ENCODE measurements around the gene PPP2R5A.

PPP2R5A gene

GRCh38 chr1:212256369-212256768 is 28.8 kb upstream of the PPP2R5A start:
- H3K4me1 Mint-ChIP-seq (ENCODE audit: low read depth), result peaks cover 61% of the 10 kb centered on the region
- no peaks in the 10 kb centered on the region for H3K27me3 Mint-ChIP-seq
- no peaks in the 10 kb centered on the region for H3K36me3 Mint-ChIP-seq (ENCODE audit: low read depth)
- intact Hi-C loops (cut with micrococcal nuclease), result no loop called here
- no peaks in the 10 kb centered on the region for H3K9me3 Mint-ChIP-seq
- peak overlapping the region; percentile 63 for H3K27ac Mint-ChIP-seq
- H3K4me3 Mint-ChIP-seq, result no peak overlapping the region

- intact Hi-C loops (cut with micrococcal nuclease), result no loop called here
- Mint-ChIP-seq H3K27ac (peak overlapping the region; percentile 63), H3K4me1 (ENCODE audit: low read depth) (peaks cover 65% of the 10 kb centered on the region), H3K4me3 (no peak overlapping the region), H3K9me3 (no peaks in the 10 kb centered on the region), H3K36me3 (ENCODE audit: low read depth) (no peaks in the 10 kb centered on the region), H3K27me3 (no peaks in the 10 kb centered on the region)
Observed at GRCh38 chr1:212257157-212257556, 28.1 kb upstream of the PPP2R5A start.

- H3K27me3 Mint-ChIP-seq, result no peaks in the 10 kb centered on the region
- H3K4me3 Mint-ChIP-seq, result no peak overlapping the region
- H3K4me1 Mint-ChIP-seq (ENCODE audit: low read depth), result peaks cover 58% of the 10 kb centered on the region
- H3K27ac Mint-ChIP-seq, result no peak overlapping the region
- H3K36me3 Mint-ChIP-seq (ENCODE audit: low read depth), result no peaks in the 10 kb centered on the region
- intact Hi-C loops (cut with micrococcal nuclease), result no loop called here
- H3K9me3 Mint-ChIP-seq, result no peaks in the 10 kb centered on the region
Observed at GRCh38 chr1:212259693-212260480, 25.3 kb upstream of the PPP2R5A start.

GRCh38 chr1:212260557-212261355 is 24.5 kb upstream of the PPP2R5A start:
- no peaks in the 10 kb centered on the region for H3K27me3 Mint-ChIP-seq
- no peak overlapping the region for H3K27ac Mint-ChIP-seq
- intact Hi-C loops (cut with micrococcal nuclease), result no loop called here
- H3K4me1 Mint-ChIP-seq (ENCODE audit: low read depth), result peaks cover 49% of the 10 kb centered on the region
- H3K4me3 Mint-ChIP-seq, result no peak overlapping the region
- no peaks in the 10 kb centered on the region for H3K36me3 Mint-ChIP-seq (ENCODE audit: low read depth)
- no peaks in the 10 kb centered on the region for H3K9me3 Mint-ChIP-seq

- no peaks in the 10 kb centered on the region for H3K9me3 Mint-ChIP-seq
- H3K4me1 Mint-ChIP-seq (ENCODE audit: low read depth), result peaks cover 42% of the 10 kb centered on the region
- no peaks in the 10 kb centered on the region for H3K36me3 Mint-ChIP-seq (ENCODE audit: low read depth)
- no peak overlapping the region for H3K4me3 Mint-ChIP-seq
- no peak overlapping the region for H3K27ac Mint-ChIP-seq
- intact Hi-C loops (cut with micrococcal nuclease), result no loop called here
- no peaks in the 10 kb centered on the region for H3K27me3 Mint-ChIP-seq
Observed at GRCh38 chr1:212261361-212261929, 23.8 kb upstream of the PPP2R5A start.

- H3K9me3 Mint-ChIP-seq, result no peaks in the 10 kb centered on the region
- H3K27ac Mint-ChIP-seq, result no peak overlapping the region
- intact Hi-C loops (cut with micrococcal nuclease), result no loop called here
- H3K4me3 Mint-ChIP-seq, result no peak overlapping the region
- no peaks in the 10 kb centered on the region for H3K27me3 Mint-ChIP-seq
- H3K4me1 Mint-ChIP-seq (ENCODE audit: low read depth), result peaks cover 9% of the 10 kb centered on the region
- no peaks in the 10 kb centered on the region for H3K36me3 Mint-ChIP-seq (ENCODE audit: low read depth)
Observed at GRCh38 chr1:212267017-212267416, 18.2 kb upstream of the PPP2R5A start.

GRCh38 chr1:212267460-212267859 is 17.8 kb upstream of the PPP2R5A start:
- no peak overlapping the region for H3K4me3 Mint-ChIP-seq
- no peaks in the 10 kb centered on the region for H3K27me3 Mint-ChIP-seq

GRCh38 chr1:212269306-212269705 is 15.9 kb upstream of the PPP2R5A start:
- no peaks in the 10 kb centered on the region for H3K9me3 Mint-ChIP-seq
- H3K27me3 Mint-ChIP-seq, result no peaks in the 10 kb centered on the region
- intact Hi-C loops (cut with micrococcal nuclease), result no loop called here
- H3K4me3 Mint-ChIP-seq, result no peak overlapping the region
- no peaks in the 10 kb centered on the region for H3K36me3 Mint-ChIP-seq (ENCODE audit: low read depth)
- H3K27ac Mint-ChIP-seq, result no peak overlapping the region
- H3K4me1 Mint-ChIP-seq (ENCODE audit: low read depth), result peaks cover 8% of the 10 kb centered on the region

More at GRCh38 chr1:212267460-212267859, 17.8 kb upstream of the PPP2R5A start:
- Mint-ChIP-seq H3K36me3 (ENCODE audit: low read depth) (no peaks in the 10 kb centered on the region), H3K9me3 (no peaks in the 10 kb centered on the region), H3K27ac (no peak overlapping the region), H3K4me1 (ENCODE audit: low read depth) (peaks cover 8% of the 10 kb centered on the region)
- intact Hi-C loops (cut with micrococcal nuclease), result no loop called here

- no peak overlapping the region for H3K4me3 Mint-ChIP-seq
- peaks cover 8% of the 10 kb centered on the region for H3K4me1 Mint-ChIP-seq (ENCODE audit: low read depth)
- no peaks in the 10 kb centered on the region for H3K27me3 Mint-ChIP-seq
- H3K36me3 Mint-ChIP-seq (ENCODE audit: low read depth), result no peaks in the 10 kb centered on the region
- H3K9me3 Mint-ChIP-seq, result no peaks in the 10 kb centered on the region
- no peak overlapping the region for H3K27ac Mint-ChIP-seq
- intact Hi-C loops (cut with micrococcal nuclease), result no loop called here
Observed at GRCh38 chr1:212270564-212270963, 14.6 kb upstream of the PPP2R5A start.

- Mint-ChIP-seq H3K27ac (no peak overlapping the region), H3K9me3 (no peaks in the 10 kb centered on the region), H3K27me3 (no peaks in the 10 kb centered on the region), H3K36me3 (ENCODE audit: low read depth) (no peaks in the 10 kb centered on the region), H3K4me3 (no peak overlapping the region), H3K4me1 (ENCODE audit: low read depth) (peaks cover 8% of the 10 kb centered on the region)
- intact Hi-C loops (cut with micrococcal nuclease), result no loop called here
Observed at GRCh38 chr1:212271234-212271633, 14.0 kb upstream of the PPP2R5A start.

- intact Hi-C loops (cut with micrococcal nuclease), result no loop called here
- H3K4me3 Mint-ChIP-seq, result no peak overlapping the region
- peaks cover 8% of the 10 kb centered on the region for H3K4me1 Mint-ChIP-seq (ENCODE audit: low read depth)
- H3K27ac Mint-ChIP-seq, result no peak overlapping the region
- H3K27me3 Mint-ChIP-seq, result no peaks in the 10 kb centered on the region
- no peaks in the 10 kb centered on the region for H3K36me3 Mint-ChIP-seq (ENCODE audit: low read depth)
- H3K9me3 Mint-ChIP-seq, result no peaks in the 10 kb centered on the region
Observed at GRCh38 chr1:212271823-212272485, 13.3 kb upstream of the PPP2R5A start.

GRCh38 chr1:212281590-212281989 is 3.6 kb upstream of the PPP2R5A start:
- H3K27ac Mint-ChIP-seq, result no peak overlapping the region
- no peaks in the 10 kb centered on the region for H3K9me3 Mint-ChIP-seq
- peaks cover 15% of the 10 kb centered on the region for H3K4me1 Mint-ChIP-seq (ENCODE audit: low read depth)
- no peaks in the 10 kb centered on the region for H3K27me3 Mint-ChIP-seq
- peaks cover 14% of the 10 kb centered on the region for H3K36me3 Mint-ChIP-seq (ENCODE audit: low read depth)
- intact Hi-C loops (cut with micrococcal nuclease), result no loop called here
- no peak overlapping the region for H3K4me3 Mint-ChIP-seq

GRCh38 chr1:212283741-212284140 is 1.5 kb upstream of the PPP2R5A start:
- peaks cover 24% of the 10 kb centered on the region for H3K4me1 Mint-ChIP-seq (ENCODE audit: low read depth)
- H3K27me3 Mint-ChIP-seq, result no peaks in the 10 kb centered on the region
- H3K36me3 Mint-ChIP-seq (ENCODE audit: low read depth), result peaks cover 16% of the 10 kb centered on the region
- peak overlapping the region; percentile 26 for H3K4me3 Mint-ChIP-seq
- intact Hi-C loops (cut with micrococcal nuclease), result no loop called here
- H3K9me3 Mint-ChIP-seq, result no peaks in the 10 kb centered on the region
- H3K27ac Mint-ChIP-seq, result peak overlapping the region; percentile 11

GRCh38 chr1:212284332-212284743 is 872 bp upstream of the PPP2R5A start:
- Mint-ChIP-seq H3K36me3 (ENCODE audit: low read depth) (peaks cover 16% of the 10 kb centered on the region), H3K4me1 (ENCODE audit: low read depth) (peaks cover 28% of the 10 kb centered on the region), H3K27me3 (no peaks in the 10 kb centered on the region), H3K4me3 (peak overlapping the region; percentile 89), H3K27ac (peak overlapping the region; percentile 89), H3K9me3 (no peaks in the 10 kb centered on the region)
- intact Hi-C loops (cut with micrococcal nuclease), result no loop called here
